GM23248 (cell line): ENCODE measurements around the gene PLSCR3. TPM values are rescaled to one million over a fixed set of nuclear protein-coding genes. Genes with fewer than 3 reads are reported as not detected.

Experiments
- DNase-seq: peaks from one replicate; pipeline ENCODE4 v3.0.0-alpha.2; 2015
- H2AFZ ChIP-seq: fragments of 200-600 bp; sonication (generic); 2 replicates; pipeline ENCODE4 v1.6.1; 2016; ENCODE audit warnings: antibody characterized with exemption
- H3F3A ChIP-seq: fragments of 200-600 bp; sonication (generic); 2 replicates; pipeline ENCODE4 v1.6.1; 2016; ENCODE audit warnings: mild to moderate bottlenecking, antibody characterized with exemption, mixed run types; ENCODE audit not compliant: insufficient read depth
- H3K27ac ChIP-seq: fragments of 200-600 bp; sonication (generic); 2 replicates; pipeline ENCODE4 v1.5.1; 2016; ENCODE audit warnings: mild to moderate bottlenecking
- H3K27me3 ChIP-seq: fragments of 200-600 bp; sonication (generic); replicated peaks from 2 replicates; pipeline ENCODE4 v1.6.1; 2016; ENCODE audit warnings: mild to moderate bottlenecking; ENCODE audit not compliant: insufficient read depth
- H3K36me3 ChIP-seq: fragments of 200-600 bp; sonication (generic); 2 replicates; pipeline ENCODE4 v1.6.1; 2016; ENCODE audit warnings: low read depth, mild to moderate bottlenecking
- H3K4me1 ChIP-seq: fragments of 200-600 bp; sonication (generic); 2 replicates; pipeline ENCODE4 v1.6.1; 2016; ENCODE audit warnings: mild to moderate bottlenecking; ENCODE audit not compliant: insufficient read depth
- H3K4me2 ChIP-seq: fragments of 200-600 bp; sonication (generic); one replicate; pipeline ENCODE4 v1.6.1; 2016; ENCODE audit warnings: mild to moderate bottlenecking; ENCODE audit not compliant: unreplicated experiment
- H3K4me3 ChIP-seq: fragments of 200-600 bp; sonication (generic); 2 replicates; pipeline ENCODE4 v1.5.1; 2016; ENCODE audit warnings: mild to moderate bottlenecking
- H3K79me2 ChIP-seq: fragments of 200-600 bp; sonication (generic); 2 replicates; pipeline ENCODE4 v1.6.1; 2016; ENCODE audit warnings: mild to moderate bottlenecking; ENCODE audit not compliant: insufficient read depth
- H3K9ac ChIP-seq: fragments of 200-600 bp; sonication (generic); 2 replicates; pipeline ENCODE4 v1.6.1; 2016; ENCODE audit warnings: mild to moderate bottlenecking
- H3K9me2 ChIP-seq: fragments of 200-600 bp; sonication (generic); 2 replicates; pipeline ENCODE4 v1.6.1; 2016; ENCODE audit warnings: mixed run types, mild to moderate bottlenecking, moderate library complexity; ENCODE audit not compliant: insufficient read depth
- H3K9me3 ChIP-seq: fragments of 200-600 bp; sonication (generic); one replicate; pipeline ENCODE4 v1.6.1; 2017; ENCODE audit warnings: low read depth
- H4K20me1 ChIP-seq: fragments of 200-600 bp; sonication (generic); 2 replicates; pipeline ENCODE4 v1.6.0; 2016; ENCODE audit not compliant: insufficient read depth
- EZH2 ChIP-seq: fragments of 200-600 bp; sonication (generic); IDR thresholded peaks from 2 replicates; pipeline ENCODE4 v1.6.1; 2018; ENCODE audit warnings: antibody characterized with exemption, mild to moderate bottlenecking; ENCODE audit not compliant: insufficient read depth, poor library complexity, severe bottlenecking
- EZH2phosphoT487 ChIP-seq: fragments of 200-600 bp; sonication (generic); IDR thresholded peaks from 2 replicates; pipeline ENCODE4 v1.6.1; 2018; ENCODE audit warnings: antibody characterized with exemption, moderate library complexity, mild to moderate bottlenecking, low read depth; ENCODE audit not compliant: insufficient read depth
- WGBS, 2 experiments: methylation state at CpG; one replicate each; pipeline ENCODE4 v1.1.6; 2015 to 2017; ENCODE audit warnings: low lambda C conversion rate in 2 of 2, low coverage in 1 of 2; ENCODE audit errors: missing lambda C conversion rate in 2 of 2; 5-methylcytosine and 5-hydroxymethylcytosine counted together
- in situ Hi-C: fragments of 300-500 bp; cut with MboI; formaldehyde crosslinking; loops from 2 replicates; pipeline ENCODE4 v1.15.0; 2020
- polyA plus RNA-seq: library from polyadenylated mRNA; unstranded; fragments of >200 nt; fragmentation: Nextera tagmentation; extraction: Ambion mirVana; gene quantifications from 2 replicates; pipeline ENCODE4 v1.2.1, GENCODE V29; 2016
- total RNA-seq: library from RNA; depleted of rRNA; stranded (reverse); fragments of >200 nt; shearing (Covaris generic); gene quantifications from 2 replicates; pipeline ENCODE4 v1.2.3, GENCODE V29; 2014

The PLSCR3 gene
- total and polyA plus RNA-seq, 2 experiments from 2014 or later: 73.9 to 136 TPM

- in situ Hi-C loops: no loop called here
- no peaks in the 10 kb centered on the region for H3K9me3 ChIP-seq
- H2AFZ ChIP-seq: no peak within 1 kb of the TSS
- 51 to 72% methylated on average over 5 of the region's 5 CpGs for WGBS, 2 experiments
- H3K27me3 ChIP-seq: no peaks in the 10 kb centered on the region
- no peaks in the 10 kb centered on the region for H4K20me1 ChIP-seq
- H3K9me2 ChIP-seq: no peaks in the 10 kb centered on the region
- peak; percentile 15 for DNase-seq
- no peaks in the 10 kb centered on the region for H3K79me2 ChIP-seq
- peaks cover 8% of the 10 kb centered on the region; the same call in 1 of the 2 replicates for H3F3A ChIP-seq
- H3K27ac ChIP-seq: no peak within 1 kb of the TSS
- no peak within 1 kb of the TSS for H3K9ac ChIP-seq
- no peak within 1 kb of the TSS for H3K4me2 ChIP-seq
- TF ChIP-seq EZH2phosphoT487: no peak
- TF ChIP-seq EZH2: no peak
- no peaks in the 10 kb centered on the region; the same call in 1 of the 2 replicates for H3K4me1 ChIP-seq
- H3K36me3 ChIP-seq: no peaks in the 10 kb centered on the region
- H3K4me3 ChIP-seq: no peak within 1 kb of the TSS
Observed at GRCh38 chr17:7428557-7428956, 34.2 kb upstream of the PLSCR3 start, which contains the start of gene SPEM3. Gene SPEM3 (plus strand): TSS chr17:7428857. CDS start chr17:7428903, 46 bp downstream.

- WGBS, 2 experiments: 66 to 88% methylated on average over 7 of the region's 7 CpGs
- H3K4me3 ChIP-seq: no peak overlapping the region
- DNase-seq: no peak
- no peaks in the 10 kb centered on the region for H3K9me3 ChIP-seq
- no peaks in the 10 kb centered on the region for H3K27me3 ChIP-seq
- H4K20me1 ChIP-seq: no peaks in the 10 kb centered on the region
- no peak for TF ChIP-seq EZH2
- no peaks in the 10 kb centered on the region for H3K36me3 ChIP-seq
- H2AFZ ChIP-seq: no peak overlapping the region
- no peak overlapping the region for H3K4me2 ChIP-seq
- peaks cover 8% of the 10 kb centered on the region; the same call in 1 of the 2 replicates for H3F3A ChIP-seq
- in situ Hi-C loops: no loop called here
- no peaks in the 10 kb centered on the region for H3K79me2 ChIP-seq
- H3K27ac ChIP-seq: no peak overlapping the region
- H3K4me1 ChIP-seq: no peaks in the 10 kb centered on the region; the same call in 1 of the 2 replicates
- no peaks in the 10 kb centered on the region for H3K9me2 ChIP-seq
- no peak overlapping the region for H3K9ac ChIP-seq
Observed at GRCh38 chr17:7427549-7427948, 33.2 kb upstream of the PLSCR3 start.

GRCh38 chr17:7426896-7427489, 32.7 kb upstream of the PLSCR3 start:
- Histone ChIP-seq H3K36me3 (no peaks in the 10 kb centered on the region), H3K4me2 (no peak overlapping the region), H3K79me2 (no peaks in the 10 kb centered on the region), H2AFZ (no peak overlapping the region), H3K9me2 (no peaks in the 10 kb centered on the region), H3K9me3 (no peaks in the 10 kb centered on the region), H3K4me1 (no peaks in the 10 kb centered on the region; the same call in 1 of the 2 replicates), H3F3A (peaks cover 8% of the 10 kb centered on the region; the same call in 1 of the 2 replicates), H3K27ac (no peak overlapping the region), H3K9ac (no peak overlapping the region), H3K27me3 (no peaks in the 10 kb centered on the region), H3K4me3 (no peak overlapping the region), H4K20me1 (no peaks in the 10 kb centered on the region)
- in situ Hi-C loops: no loop called here
- TF ChIP-seq EZH2 (no peak), EZH2phosphoT487 (no peak)
- no peak for DNase-seq
- WGBS, 2 experiments: 87 to 89% methylated on average over 16 to 29 of the region's 29 CpGs

- Histone ChIP-seq H3K4me1 (no peaks in the 10 kb centered on the region; the same call in 1 of the 2 replicates), H3K36me3 (no peaks in the 10 kb centered on the region), H3K27me3 (no peaks in the 10 kb centered on the region), H3F3A (peaks cover 4% of the 10 kb centered on the region; the same call in 1 of the 2 replicates), H3K9ac (no peak overlapping the region), H3K9me2 (no peaks in the 10 kb centered on the region), H4K20me1 (no peaks in the 10 kb centered on the region), H3K4me3 (no peak overlapping the region), H3K27ac (no peak overlapping the region), H3K4me2 (no peak overlapping the region), H3K79me2 (no peaks in the 10 kb centered on the region), H2AFZ (no peak overlapping the region), H3K9me3 (no peaks in the 10 kb centered on the region)
- no peak for TF ChIP-seq EZH2
- no peak for TF ChIP-seq EZH2phosphoT487
- 88 to 93% methylated on average over 31 to 33 of the region's 33 CpGs for WGBS, 2 experiments
- in situ Hi-C loops: no loop called here
- DNase-seq: no peak
Observed at GRCh38 chr17:7426203-7426863, 32.0 kb upstream of the PLSCR3 start.
